RWPE1 (cell line): ENCODE results near the gene TOR2A.
"Not testable (repeated sequence)": the region's sequence is repeated elsewhere in the genome, so short reads cannot be mapped to it uniquely, and the experiment has no call there.

Experiments used
- CTCF ChIA-PET: fragments of 350-600 bp; sonication (Branson Sonifier 250); formaldehyde crosslinking; extraction: SDS; loops from one replicate; lab custom pipeline; 2021; lab: Yijun Ruan, JAX
- POLR2A ChIA-PET: fragments of 400-600 bp; formaldehyde crosslinking; extraction: SDS; loops from one replicate; lab custom pipeline; 2020; ENCODE audit warnings: antibody characterized with exemption; ENCODE audit not compliant: low non-redundant PET; lab: Yijun Ruan, JAX
- DNase-seq: peaks from one replicate; pipeline ENCODE4 v3.0.0; 2012; ENCODE audit warnings: low spot score
- H3K27ac ChIP-seq: fragments of 450-650 bp; 2 replicates; pipeline ENCODE4 v1.5.1; 2017
- TF ChIP-seq, protein P1 (sequence below): fragments of 450-650 bp; conservative IDR thresholded peaks from 2 replicates; pipeline ENCODE4 v1.5.1; 2017; ENCODE audit warnings: low read depth, mild to moderate bottlenecking

Gene TOR2A

DNA sequence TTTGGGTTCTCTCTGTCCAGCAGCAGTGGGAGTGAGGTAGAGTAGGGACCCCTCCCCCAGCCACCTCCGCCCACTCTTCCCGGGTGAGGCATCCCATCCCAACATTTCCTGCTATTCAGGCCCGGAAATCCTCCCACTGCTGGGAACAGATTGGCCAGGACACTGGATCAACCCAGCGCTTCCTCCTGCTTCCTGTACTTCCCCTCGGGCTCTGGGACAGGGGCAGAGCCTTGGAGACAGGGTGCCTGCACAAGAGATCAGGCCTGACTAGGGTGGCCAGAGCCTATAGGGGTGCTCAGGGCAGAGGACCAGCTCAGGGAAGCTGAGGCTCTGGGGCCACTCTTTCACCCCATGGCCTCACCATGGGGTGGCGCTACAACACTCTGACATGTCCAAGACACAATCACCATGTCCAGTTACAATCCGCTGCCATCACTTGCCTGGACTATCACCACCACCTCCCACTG lies 28.9 kb upstream of the TOR2A start:
- POLR2A ChIA-PET = no interaction called here
- no peak overlapping the region for H3K27ac ChIP-seq
- no peak for DNase-seq
- TF ChIP-seq, protein P1, sequence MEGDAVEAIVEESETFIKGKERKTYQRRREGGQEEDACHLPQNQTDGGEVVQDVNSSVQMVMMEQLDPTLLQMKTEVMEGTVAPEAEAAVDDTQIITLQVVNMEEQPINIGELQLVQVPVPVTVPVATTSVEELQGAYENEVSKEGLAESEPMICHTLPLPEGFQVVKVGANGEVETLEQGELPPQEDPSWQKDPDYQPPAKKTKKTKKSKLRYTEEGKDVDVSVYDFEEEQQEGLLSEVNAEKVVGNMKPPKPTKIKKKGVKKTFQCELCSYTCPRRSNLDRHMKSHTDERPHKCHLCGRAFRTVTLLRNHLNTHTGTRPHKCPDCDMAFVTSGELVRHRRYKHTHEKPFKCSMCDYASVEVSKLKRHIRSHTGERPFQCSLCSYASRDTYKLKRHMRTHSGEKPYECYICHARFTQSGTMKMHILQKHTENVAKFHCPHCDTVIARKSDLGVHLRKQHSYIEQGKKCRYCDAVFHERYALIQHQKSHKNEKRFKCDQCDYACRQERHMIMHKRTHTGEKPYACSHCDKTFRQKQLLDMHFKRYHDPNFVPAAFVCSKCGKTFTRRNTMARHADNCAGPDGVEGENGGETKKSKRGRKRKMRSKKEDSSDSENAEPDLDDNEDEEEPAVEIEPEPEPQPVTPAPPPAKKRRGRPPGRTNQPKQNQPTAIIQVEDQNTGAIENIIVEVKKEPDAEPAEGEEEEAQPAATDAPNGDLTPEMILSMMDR = no peak; the same call in 1 of the 2 replicates
- CTCF ChIA-PET = interaction anchor here (0.6 kb wide), 1 partner anchor 33 kb away, joined by 3 read pairs; no protein-coding TSS in a partner anchor

- CTCF ChIA-PET = interaction anchor here (0.6 kb wide), 1 partner anchor 27 kb away, joined by 3 read pairs; no protein-coding TSS in a partner anchor
- no peak overlapping the region for H3K27ac ChIP-seq
Measured at GRCh38 chr9:127762111-127762676, 27.1 kb upstream of the TOR2A start.

GRCh38 chr9:127761491-127761956 lies 26.4 kb upstream of the TOR2A start:
- DNase-seq = no peak
- no peak overlapping the region for H3K27ac ChIP-seq
- TF ChIP-seq, protein P1 = no peak
- CTCF ChIA-PET = interaction anchor here (0.6 kb wide), 1 partner anchor 27 kb away, joined by 3 read pairs; no protein-coding TSS in a partner anchor
- POLR2A ChIA-PET = no interaction called here

More at GRCh38 chr9:127762111-127762676, 27.1 kb upstream of the TOR2A start:
- DNase-seq = no peak
- TF ChIP-seq, protein P1 = no peak
- POLR2A ChIA-PET = no interaction called here

DNA sequence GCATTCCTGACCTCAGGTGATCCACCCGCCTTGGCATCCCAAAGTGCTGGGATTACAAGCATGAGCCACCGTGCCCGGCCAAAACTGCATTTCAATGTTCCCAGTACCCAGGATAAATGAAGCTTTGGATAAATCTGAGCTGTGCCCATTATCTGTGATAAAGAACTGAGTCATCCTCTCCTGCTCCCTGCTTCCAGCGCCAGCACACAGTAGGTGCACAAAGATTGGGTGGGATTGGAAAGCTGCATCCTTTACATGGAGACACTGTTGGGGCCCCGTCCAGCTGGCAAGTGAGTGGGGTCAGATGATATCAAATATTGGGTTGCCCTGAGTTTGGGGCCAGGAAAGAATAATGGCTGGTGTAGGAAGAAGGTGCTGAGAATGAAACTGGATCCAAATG lies 26.0 kb upstream of the TOR2A start:
- no peak for DNase-seq
- POLR2A ChIA-PET = no interaction called here
- TF ChIP-seq, protein P1 = no peak
- CTCF ChIA-PET = interaction anchor here (0.6 kb wide), 1 partner anchor 167 kb away, joined by 4 read pairs; no protein-coding TSS in a partner anchor
- no peak overlapping the region for H3K27ac ChIP-seq

DNA sequence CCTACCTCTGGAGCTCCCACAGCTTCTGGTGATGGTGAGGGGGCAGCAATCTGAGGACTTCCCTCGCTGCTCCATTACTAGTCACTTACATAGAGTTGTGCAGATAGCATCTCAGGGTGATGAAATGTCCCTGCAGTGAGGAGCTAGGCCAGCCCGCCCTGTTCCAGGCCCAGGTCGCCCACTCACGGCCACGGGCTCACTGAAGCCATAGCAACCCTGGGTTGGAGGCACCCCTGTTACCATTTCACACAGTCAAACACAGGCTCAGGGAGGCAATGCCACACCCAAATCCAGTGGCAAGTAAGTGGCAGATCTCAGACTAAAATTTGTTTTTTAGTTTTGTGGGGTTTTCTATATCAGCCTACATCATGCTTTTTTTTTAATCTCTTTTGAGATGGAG lies 23.7 kb upstream of the TOR2A start:
- CTCF ChIA-PET = no interaction called here

DNA sequence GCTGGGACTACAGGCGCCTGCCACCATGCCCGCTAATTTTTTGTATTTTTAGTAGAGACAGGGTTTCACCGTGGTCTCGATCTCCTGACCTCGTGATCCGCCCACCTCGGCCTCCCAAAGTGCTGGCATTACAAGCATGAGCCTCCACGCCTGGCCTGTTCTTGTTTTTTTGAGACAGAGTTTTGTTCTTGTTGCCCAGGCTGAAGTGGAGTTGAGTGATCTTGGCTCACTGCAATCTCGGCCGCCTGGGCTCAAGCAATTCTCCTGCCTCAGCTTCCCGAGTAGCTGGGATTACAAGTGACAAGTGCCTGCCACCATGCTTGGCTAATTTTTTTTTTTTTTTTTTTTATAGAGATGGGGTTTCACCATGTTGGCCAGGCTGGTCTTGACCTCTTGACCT lies 21.7 kb upstream of the TOR2A start:
- ChIA-PET POLR2A (interaction anchor here (0.6 kb wide), 1 partner anchor 178 kb away, joined by 4 read pairs; no protein-coding TSS in a partner anchor), CTCF (interaction anchor here (0.6 kb wide), 1 partner anchor 22 kb away, joined by 3 read pairs; the partner anchor contains the start of gene TOR2A)
- H3K27ac ChIP-seq, DNase-seq: not testable (repeated sequence)

More for the DNA sequence above, 23.7 kb upstream of the TOR2A start:
- POLR2A ChIA-PET = no interaction called here
- TF ChIP-seq, protein P1 = no peak
- DNase-seq = no peak
- H3K27ac ChIP-seq = no peak overlapping the region

DNA sequence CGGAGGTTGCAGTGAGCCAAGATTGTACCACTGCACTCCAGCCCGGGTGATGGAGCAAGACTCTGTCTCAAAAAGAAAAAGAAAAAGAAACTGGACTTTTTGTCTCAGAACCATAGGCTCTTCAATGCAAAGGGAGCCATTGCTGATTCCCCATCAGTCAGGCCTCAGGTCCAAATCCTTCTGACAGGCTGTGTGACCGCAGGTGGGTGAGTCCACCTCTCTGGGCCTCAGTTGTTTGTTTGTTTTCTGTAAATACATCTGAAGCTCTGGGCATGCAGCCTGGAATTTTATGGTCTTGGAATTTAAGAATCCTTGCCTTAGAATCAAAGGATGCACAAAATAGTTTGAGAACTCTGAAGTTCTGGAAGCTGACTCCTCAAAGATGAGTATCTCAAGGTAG lies 21.1 kb upstream of the TOR2A start:
- DNase-seq = no peak
- H3K27ac ChIP-seq = no peak overlapping the region
- ChIA-PET CTCF (interaction anchor here (0.5 to 0.6 kb wide), 2 partner anchors 21 to 324 kb away, joined by 3 read pairs; partner anchors contain the start of gene TOR2A), POLR2A (no interaction called here)
- TF ChIP-seq, protein P1 = no peak
